ENCODE measurements around the gene CTNND2. TPM values are rescaled to one million over a fixed set of nuclear protein-coding genes. Genes with fewer than 3 reads are reported as not detected.
"Not testable (repeated sequence)": the region's sequence is repeated elsewhere in the genome, so short reads cannot be mapped to it uniquely, and the experiment has no call there.

The CTNND2 gene
- polyA plus RNA-seq, 1 donor from 2014 or later = not detected

- Mint-ChIP-seq H3K4me1 (no peaks in the 10 kb centered on the region), H3K27ac (no peak overlapping the region), H3K36me3 (no peaks in the 10 kb centered on the region)
Measured at GRCh38 chr5:11640158-11640873, 263.9 kb downstream of the CTNND2 start.

GRCh38 chr5:11622785-11623184 is 281.5 kb downstream of the CTNND2 start:
- H3K4me1 Mint-ChIP-seq = peaks cover 0 to 2% (median 0%) of the 10 kb centered on the region in 3 donors
- no peaks in the 10 kb centered on the region for H3K27me3 Mint-ChIP-seq
- H3K36me3 Mint-ChIP-seq = peaks cover 1% of the 10 kb centered on the region
- H3K9me3 Mint-ChIP-seq = peaks cover 0 to 4% (median 3%) of the 10 kb centered on the region in 3 donors
- no peak overlapping the region for H3K4me3 Mint-ChIP-seq
- H3K27ac Mint-ChIP-seq = no peak overlapping the region

More at GRCh38 chr5:11640158-11640873, 263.9 kb downstream of the CTNND2 start:
- Mint-ChIP-seq H3K4me3 (no peak overlapping the region), H3K9me3 (no peaks in the 10 kb centered on the region), H3K27me3 (no peaks in the 10 kb centered on the region)

- no peak overlapping the region for H3K4me3 Mint-ChIP-seq
- no peak overlapping the region for H3K27ac Mint-ChIP-seq
- H3K9me3 Mint-ChIP-seq = peaks cover 2 to 4% (median 3%) of the 10 kb centered on the region in 3 donors
- no peaks in the 10 kb centered on the region for H3K36me3 Mint-ChIP-seq
- no peaks in the 10 kb centered on the region for H3K27me3 Mint-ChIP-seq
- no peaks in the 10 kb centered on the region for H3K4me1 Mint-ChIP-seq
Measured at GRCh38 chr5:11620172-11620571, 284.1 kb downstream of the CTNND2 start.

- peaks cover 2 to 4% (median 3%) of the 10 kb centered on the region in 3 donors for H3K9me3 Mint-ChIP-seq
- H3K27me3 Mint-ChIP-seq = no peaks in the 10 kb centered on the region
- no peak overlapping the region for H3K4me3 Mint-ChIP-seq
- no peaks in the 10 kb centered on the region for H3K4me1 Mint-ChIP-seq
- H3K36me3 Mint-ChIP-seq = no peaks in the 10 kb centered on the region
- no peak overlapping the region for H3K27ac Mint-ChIP-seq
Measured at GRCh38 chr5:11619339-11620024, 284.8 kb downstream of the CTNND2 start.

- peak overlapping the region in 1 of 4 donors; percentile 46 for H3K4me3 Mint-ChIP-seq
- H3K4me1 Mint-ChIP-seq = no peaks in the 10 kb centered on the region
- peaks cover 0 to 4% (median 0%) of the 10 kb centered on the region in 3 donors for H3K9me3 Mint-ChIP-seq
- no peak overlapping the region for H3K27ac Mint-ChIP-seq
- H3K36me3 Mint-ChIP-seq = no peaks in the 10 kb centered on the region
- H3K27me3 Mint-ChIP-seq = no peaks in the 10 kb centered on the region
Measured at GRCh38 chr5:11617080-11617479, 287.2 kb downstream of the CTNND2 start.

- not testable (repeated sequence) for H3K9me3 Mint-ChIP-seq, H3K4me1 Mint-ChIP-seq, H3K36me3 Mint-ChIP-seq, H3K27ac Mint-ChIP-seq, H3K4me3 Mint-ChIP-seq, H3K27me3 Mint-ChIP-seq
Measured at GRCh38 chr5:11616624-11617023, 287.6 kb downstream of the CTNND2 start.

- Mint-ChIP-seq H3K27ac (no peak overlapping the region), H3K36me3 (no peaks in the 10 kb centered on the region), H3K4me1 (no peaks in the 10 kb centered on the region), H3K4me3 (no peak overlapping the region), H3K27me3 (no peaks in the 10 kb centered on the region), H3K9me3 (peaks cover 0 to 8% (median 0%) of the 10 kb centered on the region in 3 donors)
Measured at GRCh38 chr5:11611011-11611410, 293.2 kb downstream of the CTNND2 start.

- no peaks in the 10 kb centered on the region for H3K4me1 Mint-ChIP-seq
- H3K4me3 Mint-ChIP-seq = no peak overlapping the region
- no peaks in the 10 kb centered on the region for H3K36me3 Mint-ChIP-seq
- no peaks in the 10 kb centered on the region for H3K27me3 Mint-ChIP-seq
- H3K27ac Mint-ChIP-seq = no peak overlapping the region
- peaks cover 0 to 8% (median 0%) of the 10 kb centered on the region in 3 donors for H3K9me3 Mint-ChIP-seq
Measured at GRCh38 chr5:11609570-11610303, 294.5 kb downstream of the CTNND2 start.

- H3K9me3 Mint-ChIP-seq = peaks cover 0 to 8% (median 0%) of the 10 kb centered on the region in 3 donors
- no peaks in the 10 kb centered on the region for H3K4me1 Mint-ChIP-seq
- no peaks in the 10 kb centered on the region for H3K36me3 Mint-ChIP-seq
- H3K4me3 Mint-ChIP-seq = no peak overlapping the region
- no peaks in the 10 kb centered on the region for H3K27me3 Mint-ChIP-seq
- H3K27ac Mint-ChIP-seq = no peak overlapping the region
Measured at GRCh38 chr5:11608530-11608929, 295.7 kb downstream of the CTNND2 start.

- Mint-ChIP-seq H3K9me3 (peaks cover 0 to 8% (median 0%) of the 10 kb centered on the region in 3 donors), H3K4me3 (no peak overlapping the region), H3K4me1 (no peaks in the 10 kb centered on the region), H3K36me3 (no peaks in the 10 kb centered on the region), H3K27me3 (no peaks in the 10 kb centered on the region), H3K27ac (no peak overlapping the region)
Measured at GRCh38 chr5:11607944-11608483, 296.2 kb downstream of the CTNND2 start.

GRCh38 chr5:11602298-11602697 is 301.9 kb downstream of the CTNND2 start:
- Mint-ChIP-seq H3K4me3 (no peak overlapping the region), H3K27ac (no peak overlapping the region), H3K9me3 (no peaks in the 10 kb centered on the region), H3K27me3 (no peaks in the 10 kb centered on the region), H3K36me3 (no peaks in the 10 kb centered on the region), H3K4me1 (no peaks in the 10 kb centered on the region)

- Mint-ChIP-seq H3K27me3 (no peaks in the 10 kb centered on the region), H3K36me3 (no peaks in the 10 kb centered on the region), H3K9me3 (no peaks in the 10 kb centered on the region), H3K4me3 (no peak overlapping the region), H3K4me1 (no peaks in the 10 kb centered on the region), H3K27ac (no peak overlapping the region)
Measured at GRCh38 chr5:11599499-11599898, 304.7 kb downstream of the CTNND2 start.

GRCh38 chr5:11596657-11597071 is 307.6 kb downstream of the CTNND2 start:
- no peaks in the 10 kb centered on the region for H3K27me3 Mint-ChIP-seq
- no peaks in the 10 kb centered on the region for H3K36me3 Mint-ChIP-seq
- no peak overlapping the region for H3K4me3 Mint-ChIP-seq
- no peaks in the 10 kb centered on the region for H3K9me3 Mint-ChIP-seq
- H3K27ac Mint-ChIP-seq = no peak overlapping the region
- no peaks in the 10 kb centered on the region for H3K4me1 Mint-ChIP-seq

- Mint-ChIP-seq H3K27me3 (no peaks in the 10 kb centered on the region), H3K4me1 (no peaks in the 10 kb centered on the region), H3K36me3 (no peaks in the 10 kb centered on the region), H3K27ac (no peak overlapping the region), H3K9me3 (no peaks in the 10 kb centered on the region), H3K4me3 (no peak overlapping the region)
Measured at GRCh38 chr5:11596185-11596584, 308.1 kb downstream of the CTNND2 start.

- no peaks in the 10 kb centered on the region for H3K4me1 Mint-ChIP-seq
- no peaks in the 10 kb centered on the region for H3K36me3 Mint-ChIP-seq
- H3K27ac Mint-ChIP-seq = no peak overlapping the region
- H3K27me3 Mint-ChIP-seq = no peaks in the 10 kb centered on the region
- no peak overlapping the region for H3K4me3 Mint-ChIP-seq
- peaks cover 0 to 4% (median 0%) of the 10 kb centered on the region in 3 donors for H3K9me3 Mint-ChIP-seq
Measured at GRCh38 chr5:11595045-11595444, 309.2 kb downstream of the CTNND2 start.
